AG08396 (cell line): ENCODE measurements around the gene CHST1.

Experiments
- DNase-seq: peaks from one replicate; pipeline ENCODE4 v3.0.0; 2012; ENCODE audit warnings: low spot score, mixed read lengths

CHST1 gene

GRCh38 chr11:45605051-45605450, 60.4 kb downstream of the CHST1 start:
- DNase-seq, result no peak

- no peak for DNase-seq
Measured at GRCh38 chr11:45603946-45604682, 61.3 kb downstream of the CHST1 start.

- no peak for DNase-seq
Measured at GRCh38 chr11:45599161-45599943, 66.1 kb downstream of the CHST1 start.
